Smooth muscle cell (in vitro differentiated cells): ENCODE data around the gene CCDC50. TPM values are rescaled to one million over a fixed set of nuclear protein-coding genes. Genes with fewer than 3 reads are reported as not detected.

ENCODE experiments used
- DNase-seq: peaks from one replicate; lab custom pipeline; 2025; ENCODE audit not compliant: unreplicated experiment; lab: John Stamatoyannopoulos, UW
- H2AFZ ChIP-seq: fragments of 200-600 bp; sonication (generic); 2 replicates; pipeline ENCODE4 v1.6.0; 2016; ENCODE audit warnings: antibody characterized with exemption, low read depth, mild to moderate bottlenecking
- H3F3A ChIP-seq: fragments of 200-600 bp; sonication (generic); 2 replicates; pipeline ENCODE4 v1.6.0; 2017; ENCODE audit warnings: antibody characterized with exemption, low read depth
- H3K27ac ChIP-seq: fragments of 200-600 bp; sonication (generic); 2 replicates; pipeline ENCODE4 v1.5.1; 2016; ENCODE audit warnings: low read depth, mild to moderate bottlenecking
- H3K27me3 ChIP-seq: fragments of 200-600 bp; sonication (generic); 2 replicates; pipeline ENCODE4 v1.6.1; 2016; ENCODE audit warnings: low read depth, mild to moderate bottlenecking
- H3K36me3 ChIP-seq: fragments of 200-600 bp; sonication (generic); 2 replicates; pipeline ENCODE4 v1.5.1; 2016; ENCODE audit warnings: low read depth
- H3K4me1 ChIP-seq: fragments of 200-600 bp; sonication (generic); 2 replicates; pipeline ENCODE4 v1.5.1; 2016; ENCODE audit warnings: low read depth
- H3K4me2 ChIP-seq: fragments of 200-600 bp; sonication (generic); 2 replicates; pipeline ENCODE4 v1.6.0; 2016; ENCODE audit warnings: mild to moderate bottlenecking
- H3K4me3 ChIP-seq: fragments of 200-600 bp; sonication (generic); 2 replicates; pipeline ENCODE4 v1.5.1; 2016; ENCODE audit warnings: mild to moderate bottlenecking
- H3K79me2 ChIP-seq: fragments of 200-600 bp; sonication (generic); 2 replicates; pipeline ENCODE4 v1.6.0; 2016; ENCODE audit warnings: low read depth, mild to moderate bottlenecking
- H3K9ac ChIP-seq: fragments of 200-600 bp; sonication (generic); 2 replicates; pipeline ENCODE4 v1.6.0; 2016; ENCODE audit warnings: low read depth
- H3K9me3 ChIP-seq: fragments of 200-600 bp; sonication (generic); replicated peaks from 2 replicates; pipeline ENCODE4 v1.5.1; 2016; ENCODE audit warnings: low read depth
- H4K20me1 ChIP-seq: fragments of 200-600 bp; sonication (generic); 2 replicates; pipeline ENCODE4 v1.6.0; 2016; ENCODE audit warnings: low read depth
- WGBS: methylation state at CpG from one replicate; pipeline ENCODE4 v1.1.7; 2016; ENCODE audit warnings: low lambda C conversion rate; 5-methylcytosine and 5-hydroxymethylcytosine counted together
- polyA plus RNA-seq: library from polyadenylated mRNA; unstranded; fragments of >200 nt; fragmentation: Nextera tagmentation; extraction: Ambion mirVana; gene quantifications from 2 replicates; pipeline ENCODE4 v1.2.1, GENCODE V29; 2016
- total RNA-seq: library from RNA; depleted of rRNA; stranded (reverse); fragments of >200 nt; gene quantifications from 2 replicates; pipeline ENCODE4 v1.2.3, GENCODE V29; 2014
- TF ChIP-seq, protein P1 (sequence below): fragments of 200-600 bp; sonication (generic); IDR thresholded peaks from 2 replicates; pipeline ENCODE4 v1.5.1; 2017; ENCODE audit warnings: borderline replicate concordance, mild to moderate bottlenecking, antibody characterized with exemption; ENCODE audit not compliant: insufficient read depth, poor library complexity, severe bottlenecking

The CCDC50 gene
- total and polyA plus RNA-seq, 2 experiments from 2014 or later: 31.7 to 53.9 TPM

GRCh38 chr3:191425322-191425734 lies 96.1 kb downstream of the CCDC50 start:
- Histone ChIP-seq H3K36me3 (no peaks in the 10 kb centered on the region), H3K4me3 (no peak overlapping the region), H3F3A (no peaks in the 10 kb centered on the region), H3K4me1 (no peaks in the 10 kb centered on the region), H3K9ac (no peak overlapping the region), H4K20me1 (no peaks in the 10 kb centered on the region), H3K79me2 (no peaks in the 10 kb centered on the region), H3K27me3 (no peaks in the 10 kb centered on the region), H3K9me3 (no peaks in the 10 kb centered on the region), H3K27ac (no peak overlapping the region), H2AFZ (no peak overlapping the region), H3K4me2 (no peak overlapping the region)
- 93% methylated on average over 11 of the region's 11 CpGs for WGBS
- TF ChIP-seq, protein P1, sequence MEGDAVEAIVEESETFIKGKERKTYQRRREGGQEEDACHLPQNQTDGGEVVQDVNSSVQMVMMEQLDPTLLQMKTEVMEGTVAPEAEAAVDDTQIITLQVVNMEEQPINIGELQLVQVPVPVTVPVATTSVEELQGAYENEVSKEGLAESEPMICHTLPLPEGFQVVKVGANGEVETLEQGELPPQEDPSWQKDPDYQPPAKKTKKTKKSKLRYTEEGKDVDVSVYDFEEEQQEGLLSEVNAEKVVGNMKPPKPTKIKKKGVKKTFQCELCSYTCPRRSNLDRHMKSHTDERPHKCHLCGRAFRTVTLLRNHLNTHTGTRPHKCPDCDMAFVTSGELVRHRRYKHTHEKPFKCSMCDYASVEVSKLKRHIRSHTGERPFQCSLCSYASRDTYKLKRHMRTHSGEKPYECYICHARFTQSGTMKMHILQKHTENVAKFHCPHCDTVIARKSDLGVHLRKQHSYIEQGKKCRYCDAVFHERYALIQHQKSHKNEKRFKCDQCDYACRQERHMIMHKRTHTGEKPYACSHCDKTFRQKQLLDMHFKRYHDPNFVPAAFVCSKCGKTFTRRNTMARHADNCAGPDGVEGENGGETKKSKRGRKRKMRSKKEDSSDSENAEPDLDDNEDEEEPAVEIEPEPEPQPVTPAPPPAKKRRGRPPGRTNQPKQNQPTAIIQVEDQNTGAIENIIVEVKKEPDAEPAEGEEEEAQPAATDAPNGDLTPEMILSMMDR: no peak
- no peak for DNase-seq

DNA sequence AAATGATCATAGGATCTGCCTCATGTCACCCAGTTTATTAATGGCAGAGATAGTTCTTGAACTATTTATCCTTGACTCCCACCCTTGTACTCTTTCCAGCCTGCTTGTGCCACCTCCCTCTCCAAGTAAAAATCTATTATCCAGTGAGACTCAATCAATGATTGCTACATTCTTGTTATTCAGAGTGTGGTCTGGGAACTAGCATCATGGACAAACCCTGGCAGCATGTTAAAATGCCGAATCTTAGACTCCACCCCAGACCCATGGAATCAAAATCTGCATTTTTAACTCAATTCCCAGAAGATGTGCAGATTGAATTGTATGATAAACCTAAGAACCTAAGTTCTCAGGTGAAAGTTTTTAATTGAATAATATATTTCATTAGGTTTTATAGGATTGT lies 97.1 kb downstream of the CCDC50 start:
- no peak overlapping the region for H2AFZ ChIP-seq
- no peak overlapping the region for H3K27ac ChIP-seq
- H3K9me3 ChIP-seq: no peaks in the 10 kb centered on the region
- WGBS: 90% methylated on average over 1 of the region's 1 CpG
- H3K4me3 ChIP-seq: no peak overlapping the region
- H4K20me1 ChIP-seq: no peaks in the 10 kb centered on the region
- TF ChIP-seq, protein P1: no peak
- no peak overlapping the region for H3K4me2 ChIP-seq
- no peak overlapping the region for H3K9ac ChIP-seq
- H3K79me2 ChIP-seq: no peaks in the 10 kb centered on the region
- no peaks in the 10 kb centered on the region for H3K36me3 ChIP-seq
- H3K27me3 ChIP-seq: no peaks in the 10 kb centered on the region
- DNase-seq: no peak
- no peaks in the 10 kb centered on the region for H3F3A ChIP-seq
- no peaks in the 10 kb centered on the region for H3K4me1 ChIP-seq

- no peak for DNase-seq
- H3K9me3 ChIP-seq: no peaks in the 10 kb centered on the region
- H3K79me2 ChIP-seq: no peaks in the 10 kb centered on the region
- no peak overlapping the region for H3K4me2 ChIP-seq
- H3K4me3 ChIP-seq: no peak overlapping the region
- H3F3A ChIP-seq: no peaks in the 10 kb centered on the region
- no peak overlapping the region for H2AFZ ChIP-seq
- WGBS: 95% methylated on average over 1 of the region's 1 CpG
- no peaks in the 10 kb centered on the region for H3K4me1 ChIP-seq
- H3K9ac ChIP-seq: no peak overlapping the region
- H4K20me1 ChIP-seq: no peaks in the 10 kb centered on the region
- no peaks in the 10 kb centered on the region for H3K36me3 ChIP-seq
- H3K27ac ChIP-seq: no peak overlapping the region
- TF ChIP-seq, protein P1: no peak
- no peaks in the 10 kb centered on the region for H3K27me3 ChIP-seq
These were observed 99.0 kb downstream of the CCDC50 start for GRCh38 chr3:191428177-191428576.

DNA sequence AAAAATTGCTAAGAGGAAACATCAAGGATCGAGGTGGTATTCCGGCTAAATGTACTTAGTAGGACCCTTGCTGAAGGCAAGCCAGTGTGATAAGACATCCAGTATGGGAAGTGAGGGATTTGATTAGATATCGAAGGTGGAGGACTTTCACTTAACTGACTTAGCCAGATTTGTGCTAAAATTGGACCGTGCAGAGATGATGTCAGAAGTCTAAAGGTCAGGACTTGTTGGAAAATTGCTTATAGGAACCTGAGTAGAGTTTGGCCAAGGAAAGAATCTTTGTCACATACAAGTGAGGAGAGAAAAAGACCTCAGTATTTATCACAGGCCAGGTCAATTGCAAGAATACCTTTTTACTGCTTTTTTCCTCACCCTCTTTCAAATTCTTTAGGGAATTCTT lies 100.9 kb downstream of the CCDC50 start:
- Histone ChIP-seq H3F3A (no peaks in the 10 kb centered on the region), H3K4me2 (no peak overlapping the region)
- TF ChIP-seq, protein P1: no peak

More for the DNA sequence above, 100.9 kb downstream of the CCDC50 start:
- no peak overlapping the region for H3K27ac ChIP-seq
- H3K9ac ChIP-seq: no peak overlapping the region
- H3K9me3 ChIP-seq: no peaks in the 10 kb centered on the region
- H3K4me1 ChIP-seq: no peaks in the 10 kb centered on the region
- no peak for DNase-seq
- H3K27me3 ChIP-seq: no peaks in the 10 kb centered on the region
- H3K4me3 ChIP-seq: no peak overlapping the region
- H4K20me1 ChIP-seq: no peaks in the 10 kb centered on the region
- WGBS: 78% methylated on average over 4 of the region's 4 CpGs
- H3K79me2 ChIP-seq: no peaks in the 10 kb centered on the region
- H3K36me3 ChIP-seq: no peaks in the 10 kb centered on the region
- H2AFZ ChIP-seq: no peak overlapping the region
